ENCODE results near the gene ADM2.

ADM2 gene

GRCh38 chr22:50483977-50484853, 2.9 kb downstream of the ADM2 start:
- ChIA-PET POLR2A (ENCODE audit: low non-redundant PET) (no interaction called here), CTCF (interaction anchor here (0.5 to 1.0 kb wide), 2 partner anchors 14 to 85 kb away, joined by 3 to 4 read pairs; no protein-coding TSS in a partner anchor)
- H3K27ac ChIP-seq = peak overlapping the region; percentile 13; the same call in 1 of the 2 replicates
- no peak for DNase-seq (ENCODE audit: low spot score)
- no peak for TF ChIP-seq CTCF (conservative IDR thresholded peaks at IDR 0.05; ENCODE audit: low read depth)

DNA sequence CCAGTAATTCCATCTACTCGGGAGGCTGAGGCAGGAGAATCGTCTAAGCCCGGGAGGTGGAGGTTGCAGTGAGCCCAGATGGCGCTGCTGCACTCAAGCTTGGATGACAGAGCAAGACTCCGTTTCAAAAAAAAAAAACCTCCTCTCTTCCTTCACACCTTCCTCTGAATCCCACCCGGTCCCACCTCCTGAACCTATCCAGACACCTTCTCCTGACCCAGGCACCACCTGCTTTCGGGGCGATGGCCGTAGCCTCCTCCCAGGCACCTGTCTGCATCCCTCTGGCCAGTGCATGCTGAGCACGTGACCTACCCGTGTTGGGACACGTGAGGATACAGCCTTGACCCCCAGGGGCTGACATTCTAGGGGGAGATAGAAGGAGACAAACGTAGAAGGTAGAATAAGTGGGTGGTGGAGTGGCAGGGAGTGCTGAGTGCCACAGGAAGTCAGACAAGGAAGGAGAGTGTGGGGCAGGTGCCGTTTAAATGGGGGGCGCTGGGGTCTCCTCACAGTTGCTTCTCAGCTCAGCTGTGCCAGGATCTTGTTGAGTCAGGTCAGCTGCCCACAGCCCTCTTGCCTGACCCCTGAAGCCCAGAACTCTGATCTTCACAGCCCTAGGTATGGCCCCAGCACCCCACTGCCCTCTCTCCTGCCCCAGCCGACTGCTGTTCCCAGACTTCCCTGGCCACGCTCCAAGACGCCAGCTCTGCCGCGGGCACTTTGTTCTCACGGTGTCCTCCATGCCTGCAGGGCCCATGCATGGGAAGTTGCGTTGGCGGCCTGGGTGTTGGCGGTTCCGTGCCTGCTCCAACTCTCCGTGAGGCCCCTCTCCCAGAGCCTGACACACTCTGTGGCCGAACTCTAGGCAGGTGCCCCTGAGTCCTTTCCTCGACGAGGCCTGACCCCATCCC, 4.1 kb downstream of the ADM2 start:
- TF ChIP-seq CTCF (conservative IDR thresholded peaks at IDR 0.05; ENCODE audit: low read depth) = no peak
- no peak for DNase-seq (ENCODE audit: low spot score)
- ChIA-PET CTCF (interaction anchor here (0.6 kb wide), 1 partner anchor 47 kb away, joined by 3 read pairs; no protein-coding TSS in a partner anchor), POLR2A (ENCODE audit: low non-redundant PET) (interaction anchor here (0.5 kb wide), 1 partner anchor 22 kb away, joined by 6 read pairs; no protein-coding TSS in a partner anchor)
- no peak overlapping the region for H3K27ac ChIP-seq

DNA sequence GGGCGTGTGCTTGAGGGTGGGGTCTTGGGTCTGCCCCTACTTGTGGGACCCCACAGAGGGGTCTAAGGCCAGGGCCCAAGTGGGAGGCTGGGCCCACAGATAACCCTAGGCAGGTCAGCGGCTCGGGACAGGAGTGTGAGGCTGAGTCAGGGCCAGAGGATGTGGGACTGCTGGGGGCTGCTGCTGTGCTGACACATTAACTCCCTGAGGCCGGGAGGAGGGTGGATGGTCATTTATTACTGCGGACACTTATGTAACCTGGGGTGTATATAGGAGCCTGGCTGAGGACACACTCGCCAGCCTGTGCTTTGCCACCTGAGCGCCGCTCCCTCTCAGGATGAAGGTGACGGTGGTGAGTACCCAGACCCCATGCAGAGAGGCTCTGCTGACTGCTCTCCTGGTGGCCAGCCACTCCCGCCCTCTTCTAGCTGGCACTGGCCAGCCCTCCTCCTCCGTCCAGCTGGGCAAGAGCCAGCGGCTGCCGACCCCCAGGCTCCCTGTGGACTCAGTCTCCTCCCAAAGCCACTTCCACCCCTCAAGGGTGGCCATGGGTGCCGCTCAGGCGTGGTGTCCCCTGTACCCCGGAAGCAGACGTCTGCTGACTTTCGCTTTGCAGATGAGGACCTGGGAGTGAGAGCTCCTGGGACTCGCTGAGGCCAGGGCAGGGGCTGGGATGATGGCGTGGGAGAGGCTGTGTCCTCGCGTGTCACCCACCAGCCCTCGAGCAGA, 5.4 kb downstream of the ADM2 start, which contains the start of gene MIOX:
TSS of gene MIOX (plus strand) at position 299 of the 729 bp plus-strand sequence. CDS start at position 338, 39 bp downstream.
- ChIA-PET POLR2A (ENCODE audit: low non-redundant PET) (no interaction called here), CTCF (interaction anchor here (0.5 to 0.6 kb wide), 3 partner anchors 10 to 409 kb away, joined by 3 to 6 read pairs (median 5); no protein-coding TSS in a partner anchor)

DNA sequence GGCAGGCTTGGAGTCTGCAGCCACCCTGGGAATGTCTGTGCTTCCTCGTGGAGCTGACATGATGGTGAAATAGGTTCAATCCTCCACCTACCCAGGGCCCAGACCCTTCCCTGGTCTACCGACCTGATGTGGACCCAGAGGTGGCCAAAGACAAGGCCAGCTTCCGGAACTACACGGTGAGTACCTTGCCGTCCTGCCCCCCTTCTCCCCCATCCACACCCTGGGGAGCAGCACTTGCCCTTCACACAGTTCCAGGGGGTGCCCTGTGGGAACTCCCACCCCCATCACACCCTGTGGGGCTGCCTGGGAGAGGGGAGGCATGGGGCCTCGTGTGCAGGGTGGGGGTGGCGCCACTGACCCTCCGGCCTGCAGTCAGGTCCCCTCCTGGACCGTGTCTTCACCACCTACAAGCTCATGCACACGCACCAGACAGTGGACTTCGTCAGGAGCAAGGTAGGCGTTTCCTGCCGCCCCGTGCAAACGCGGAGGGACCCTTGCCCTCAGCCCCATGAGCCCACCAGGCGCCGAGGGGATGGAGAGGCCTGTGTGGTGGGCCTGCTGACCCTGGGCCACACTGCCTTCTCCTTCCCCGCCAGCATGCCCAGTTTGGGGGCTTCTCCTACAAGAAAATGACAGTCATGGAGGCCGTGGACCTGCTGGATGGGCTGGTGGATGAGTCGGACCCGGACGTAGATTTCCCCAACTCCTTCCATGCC, 6.1 kb downstream of the ADM2 start:
- TF ChIP-seq CTCF (conservative IDR thresholded peaks at IDR 0.05; ENCODE audit: low read depth) = no peak
- ChIA-PET POLR2A (ENCODE audit: low non-redundant PET) (no interaction called here), CTCF (interaction anchor here (0.6 kb wide), 2 partner anchors 11 to 410 kb away, joined by 5 to 6 read pairs; no protein-coding TSS in a partner anchor)
- DNase-seq (ENCODE audit: low spot score) = no peak
- no peak overlapping the region for H3K27ac ChIP-seq

More for the DNA sequence above, 5.4 kb downstream of the ADM2 start, which contains the start of gene MIOX:
- TF ChIP-seq CTCF (conservative IDR thresholded peaks at IDR 0.05; ENCODE audit: low read depth) = no peak
- DNase-seq (ENCODE audit: low spot score) = no peak
- H3K27ac ChIP-seq = no peak within 1 kb of the TSS

DNA sequence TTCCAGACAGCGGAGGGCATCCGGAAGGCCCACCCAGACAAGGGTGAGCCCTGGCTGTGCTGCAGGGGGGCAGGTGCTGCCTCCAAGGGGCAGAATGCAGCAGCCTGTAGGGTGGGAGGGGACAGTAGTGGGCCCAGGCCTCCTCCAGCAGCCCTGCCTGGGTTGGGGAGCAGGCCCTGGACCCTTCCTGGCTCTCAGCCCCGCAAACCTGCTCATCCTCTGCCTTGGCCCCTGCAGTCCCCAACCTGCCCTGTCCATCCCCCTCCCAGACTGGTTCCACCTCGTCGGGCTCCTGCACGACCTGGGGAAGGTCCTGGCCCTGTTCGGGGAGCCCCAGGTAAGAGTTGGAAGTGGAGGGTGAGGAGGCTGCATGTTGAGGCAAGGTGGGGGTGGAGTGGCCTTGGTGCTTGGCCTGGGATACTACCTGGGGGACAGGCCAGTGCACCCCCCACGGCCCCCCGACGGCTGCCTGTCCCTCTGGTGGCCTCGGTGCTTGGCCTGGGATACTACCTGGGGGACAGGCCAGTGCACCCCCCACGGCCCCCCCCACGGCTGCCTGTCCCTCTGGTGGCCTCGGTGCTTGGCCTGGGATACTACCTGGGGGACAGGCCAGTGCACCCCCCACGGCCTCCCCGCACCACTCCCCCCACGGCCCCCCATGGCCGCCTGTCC, 6.8 kb downstream of the ADM2 start:
- ChIA-PET POLR2A (ENCODE audit: low non-redundant PET) (no interaction called here), CTCF (no interaction called here)
- TF ChIP-seq CTCF (conservative IDR thresholded peaks at IDR 0.05; ENCODE audit: low read depth) = no peak
- no peak for DNase-seq (ENCODE audit: low spot score)
- H3K27ac ChIP-seq = no peak overlapping the region
